GM19193 (cell line): ENCODE data around the gene TMTC2.

Experiments
- POLR2A ChIP-seq: IDR thresholded peaks from 4 replicates; pipeline ENCODE4 v1.6.1; 2011; ENCODE audit not compliant: insufficient read depth, insufficient read length; ENCODE audit errors: extremely low read depth

The TMTC2 gene

DNA sequence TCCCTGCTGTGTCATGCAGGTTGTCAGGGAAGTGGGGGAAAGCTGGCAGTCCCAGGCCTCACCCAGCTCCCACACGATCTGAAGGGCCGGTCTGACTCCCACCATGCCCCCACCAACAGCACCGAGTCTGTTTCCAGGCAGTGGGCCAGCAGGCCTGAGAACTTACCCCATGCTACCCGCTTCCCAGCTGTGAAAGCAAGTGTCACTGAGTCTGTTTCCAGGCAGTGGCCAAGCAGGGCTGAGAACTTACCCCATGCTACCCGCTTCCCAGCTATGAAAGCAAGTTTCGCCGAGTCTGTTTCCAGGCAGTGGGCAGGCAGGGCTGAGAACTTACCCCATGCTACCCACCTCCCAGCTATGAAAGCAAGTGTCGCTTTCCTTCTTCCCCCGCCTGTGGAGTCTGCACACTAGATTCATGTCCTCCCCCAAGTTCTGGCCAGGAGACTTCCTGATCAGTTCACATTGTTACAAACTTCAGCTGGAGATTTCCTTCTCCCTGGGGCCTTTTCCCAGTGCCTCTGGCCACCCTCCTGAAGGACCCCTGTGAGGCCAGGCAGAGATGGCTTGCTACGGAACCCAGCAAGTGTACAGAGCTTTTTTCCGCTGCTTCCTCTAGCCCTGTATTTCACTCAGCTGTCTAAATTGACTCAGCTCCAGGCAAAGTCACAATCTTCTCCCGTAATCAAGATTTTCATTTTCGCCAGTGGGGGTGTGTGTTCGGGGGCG lies 435.4 kb downstream of the TMTC2 start:
- no peak for TF ChIP-seq POLR2A

- no peak for TF ChIP-seq POLR2A
Observed at GRCh38 chr12:83122623-83122934, 435.9 kb downstream of the TMTC2 start.

DNA sequence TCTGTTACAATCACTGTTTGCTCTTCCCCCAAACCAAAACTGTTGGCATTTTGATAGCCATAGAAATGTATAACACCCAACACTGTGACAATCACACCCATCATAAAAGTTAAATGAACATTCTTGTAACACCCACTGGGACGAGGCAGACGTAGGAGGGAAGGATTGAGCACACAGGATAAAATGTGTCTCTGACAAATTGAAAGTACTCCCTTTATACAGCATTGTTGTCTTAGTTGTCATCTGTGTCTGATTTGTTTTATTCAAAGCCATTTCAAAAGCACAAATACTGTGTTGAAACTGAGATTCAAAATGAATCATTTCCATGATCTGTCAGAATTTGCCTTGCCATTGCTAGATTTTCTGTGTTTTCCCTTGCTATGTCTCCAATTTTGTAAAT lies 436.3 kb downstream of the TMTC2 start:
- no peak for TF ChIP-seq POLR2A

GRCh38 chr12:83128540-83128939 lies 441.8 kb downstream of the TMTC2 start:
- TF ChIP-seq POLR2A: no peak

DNA sequence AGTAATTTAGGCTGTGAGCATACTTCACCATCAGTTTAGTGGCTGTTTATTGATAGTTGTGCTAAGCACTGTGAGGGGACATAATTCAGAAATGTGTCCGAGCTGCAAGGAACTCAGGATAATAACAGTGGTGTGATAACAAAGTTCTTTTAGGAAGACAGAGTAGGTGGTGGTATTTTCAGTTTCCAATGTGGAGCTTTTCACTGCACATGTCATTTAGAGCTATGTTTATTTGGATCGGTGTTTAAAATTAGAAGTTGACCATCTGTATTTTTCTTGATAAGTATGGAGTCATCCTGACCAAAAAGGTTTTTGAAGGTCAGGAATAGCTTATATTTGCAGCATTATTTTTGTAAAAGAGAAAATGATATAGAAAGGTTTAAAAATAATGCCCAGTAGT lies 443.5 kb downstream of the TMTC2 start:
- no peak for TF ChIP-seq POLR2A

GRCh38 chr12:83132360-83132759 lies 445.7 kb downstream of the TMTC2 start:
- no peak for TF ChIP-seq POLR2A

DNA sequence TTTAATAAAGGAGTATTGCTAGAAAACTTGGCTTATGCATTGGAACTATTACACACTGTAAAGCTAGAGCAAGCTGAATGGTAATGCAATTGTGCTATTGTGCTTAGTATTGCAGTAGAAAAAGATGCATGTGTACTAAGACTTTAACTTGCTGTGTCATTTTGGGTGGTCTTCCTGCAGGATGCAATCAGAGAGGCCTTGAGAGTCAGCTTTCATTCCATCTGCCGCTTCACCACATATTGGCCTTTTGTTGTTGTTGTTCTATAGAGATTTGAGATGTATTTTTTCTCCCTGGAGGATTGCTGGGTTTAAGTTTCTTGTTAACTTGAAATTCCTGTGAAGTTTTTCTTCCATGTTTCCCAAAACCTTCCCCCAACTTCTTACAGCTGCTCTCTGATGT lies 449.7 kb downstream of the TMTC2 start:
- TF ChIP-seq POLR2A: no peak

- no peak for TF ChIP-seq POLR2A
Observed at GRCh38 chr12:83140135-83140534, 453.4 kb downstream of the TMTC2 start.

DNA sequence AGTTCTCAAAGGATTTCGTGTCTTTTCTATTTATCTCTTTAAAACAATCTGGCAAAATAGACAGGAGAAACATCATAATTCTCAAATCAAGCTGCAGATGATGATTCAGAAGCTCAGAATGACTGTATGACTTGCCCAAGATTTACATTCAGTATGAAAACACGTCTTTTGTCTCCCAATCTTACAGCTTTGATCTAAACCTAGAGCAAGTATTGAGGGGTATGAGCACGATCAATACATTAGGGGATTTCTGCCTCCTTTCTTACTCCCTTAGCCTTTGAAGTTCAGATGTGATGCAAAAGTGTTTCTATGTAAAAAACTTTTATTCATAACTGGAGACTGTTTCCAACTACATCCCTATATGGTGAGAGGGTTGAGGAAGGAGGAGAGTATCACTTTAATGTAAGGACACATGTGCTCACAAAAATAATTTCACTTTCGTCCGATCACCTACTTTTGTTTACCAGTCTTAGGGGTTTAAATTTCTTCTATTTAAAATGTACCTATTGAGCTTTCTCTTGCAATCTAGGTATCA lies 454.8 kb downstream of the TMTC2 start:
- TF ChIP-seq POLR2A: no peak

GRCh38 chr12:83142914-83143313 lies 456.2 kb downstream of the TMTC2 start:
- no peak for TF ChIP-seq POLR2A

DNA sequence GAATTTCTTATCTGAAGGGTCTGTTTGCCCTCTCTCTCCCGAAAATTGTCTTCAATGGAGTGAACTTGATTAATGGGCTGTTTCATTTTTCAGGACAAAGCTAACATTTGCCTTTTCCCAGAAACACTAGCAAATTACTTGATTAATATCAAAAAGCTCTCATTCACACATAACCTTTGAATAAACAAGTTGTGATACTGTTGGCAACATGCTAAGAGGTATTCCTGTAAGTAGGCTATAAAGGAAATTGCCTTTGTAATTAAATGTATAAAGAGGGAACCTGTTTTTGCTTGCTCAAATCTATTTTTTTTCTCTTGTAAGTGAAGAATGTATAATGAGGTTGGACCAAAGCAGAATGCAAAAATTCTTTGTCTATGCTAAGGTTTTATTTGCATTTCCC lies 457.2 kb downstream of the TMTC2 start:
- TF ChIP-seq POLR2A: no peak

DNA sequence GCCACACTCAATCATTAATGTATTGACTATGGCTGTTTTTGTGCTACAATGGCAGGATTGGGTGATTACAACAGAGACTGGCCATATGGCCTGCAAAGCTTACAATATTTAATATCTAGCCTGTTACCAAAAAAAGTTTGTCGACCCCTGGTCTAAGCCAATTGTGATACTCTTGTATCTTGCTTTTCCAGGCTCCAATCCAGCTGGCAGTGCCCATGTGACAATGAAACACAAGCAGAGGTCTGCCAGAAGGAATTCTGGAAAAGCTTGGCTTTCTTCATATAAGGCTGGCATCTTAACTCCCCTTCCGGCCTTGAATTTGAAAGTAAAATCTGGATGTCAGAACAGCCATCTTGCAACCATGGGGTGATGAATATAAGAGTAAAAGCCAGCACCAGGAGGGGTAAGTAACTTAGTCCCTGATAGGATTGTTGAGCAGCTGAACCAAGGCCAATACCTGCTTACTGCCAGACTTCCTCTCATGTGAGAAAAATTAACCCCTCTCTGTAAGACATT lies 458.7 kb downstream of the TMTC2 start:
- no peak for TF ChIP-seq POLR2A

GRCh38 chr12:83147341-83147740 lies 460.6 kb downstream of the TMTC2 start:
- no peak for TF ChIP-seq POLR2A

DNA sequence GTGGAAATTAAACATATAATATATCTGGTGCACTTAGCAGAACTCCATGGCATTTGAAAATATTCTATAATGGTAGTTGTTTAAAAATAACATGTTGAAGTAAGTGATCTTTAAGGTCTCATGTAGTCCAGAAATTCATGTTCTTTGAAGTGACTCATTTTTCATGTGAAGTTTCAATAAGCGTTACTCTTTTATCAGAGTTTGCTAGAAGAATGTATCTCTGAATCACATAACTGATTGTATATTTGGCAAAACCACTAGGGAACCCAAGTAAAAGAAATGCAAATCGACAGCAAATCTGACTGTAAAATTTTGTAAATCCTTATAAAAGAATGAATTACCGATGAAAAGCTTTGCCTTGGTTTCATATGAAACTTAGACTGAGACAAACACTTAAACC lies 463.3 kb downstream of the TMTC2 start:
- no peak for TF ChIP-seq POLR2A

GRCh38 chr12:83150465-83151189 lies 463.9 kb downstream of the TMTC2 start:
- no peak for TF ChIP-seq POLR2A

DNA sequence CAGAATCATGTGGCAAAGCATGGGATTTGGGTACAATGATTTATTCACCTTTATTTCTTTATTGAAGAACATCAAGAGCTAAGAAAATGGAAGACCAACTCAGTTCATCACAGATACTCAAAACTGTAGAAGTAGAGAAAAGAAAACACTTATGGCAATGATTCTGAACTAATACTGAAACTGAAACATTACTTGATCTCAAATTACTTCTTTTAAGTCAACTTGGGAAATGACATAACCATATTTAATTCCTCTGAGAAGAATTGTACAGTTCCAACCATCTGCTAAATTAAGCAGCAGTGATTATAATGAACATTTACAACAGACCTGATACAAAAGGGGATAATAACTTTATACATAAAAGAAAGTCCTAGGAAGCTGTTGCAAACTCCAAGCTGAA lies 466.5 kb downstream of the TMTC2 start:
- TF ChIP-seq POLR2A: no peak
